WTC11 (cell line): ENCODE results near the gene ILK.

ENCODE experiments used
- ATF1 ChIP-seq: sonication (generic); formaldehyde crosslinking; IDR thresholded peaks from 2 replicates; pipeline ENCODE4 v1.8.1; 2023; ENCODE audit warnings: mild to moderate bottlenecking, moderate library complexity, missing genetic modification reagents
- CTCF ChIP-seq: fragments of 200-600 bp; IDR thresholded peaks from 2 replicates; pipeline ENCODE4 v1.8.0; 2022; ENCODE audit warnings: antibody characterized with exemption
- HMGXB4 ChIP-seq: sonication (generic); formaldehyde crosslinking; IDR thresholded peaks from 2 replicates; pipeline ENCODE4 v1.8.1; 2023; ENCODE audit warnings: mild to moderate bottlenecking, moderate library complexity, missing genetic modification reagents
- NFE2L1 ChIP-seq: sonication (generic); formaldehyde crosslinking; IDR thresholded peaks from 2 replicates; pipeline ENCODE4 v1.8.1; 2023; ENCODE audit warnings: missing genetic modification reagents
- NR1H2 ChIP-seq: sonication (generic); formaldehyde crosslinking; IDR thresholded peaks from 2 replicates; pipeline ENCODE4 v1.9.0; 2021; ENCODE audit warnings: mild to moderate bottlenecking, moderate library complexity, missing genetic modification reagents
- SMAD3 ChIP-seq: sonication (generic); formaldehyde crosslinking; IDR thresholded peaks from 2 replicates; pipeline ENCODE4 v1.8.0; 2022; ENCODE audit warnings: missing genetic modification reagents, mild to moderate bottlenecking, borderline replicate concordance
- TEAD4 ChIP-seq: sonication (generic); formaldehyde crosslinking; IDR thresholded peaks from 2 replicates; pipeline ENCODE4 v1.8.0; 2022; ENCODE audit warnings: mild to moderate bottlenecking, missing genetic modification reagents
- ZNF121 ChIP-seq: sonication (generic); formaldehyde crosslinking; IDR thresholded peaks from 2 replicates; pipeline ENCODE4 v1.8.0; 2023; ENCODE audit warnings: missing genetic modification reagents
- ZNF416 ChIP-seq: fragments of 250-450 bp; sonication (Bioruptor Pico); IDR thresholded peaks from 2 replicates; pipeline ENCODE4 v1.9.0; 2021; ENCODE audit warnings: mild to moderate bottlenecking, inconsistent platforms
- ZNF423 ChIP-seq: fragments of 250-450 bp; sonication (Bioruptor Pico); IDR thresholded peaks from 2 replicates; pipeline ENCODE4 v2.1.2; 2022; ENCODE audit warnings: mild to moderate bottlenecking, moderate library complexity
- ZSCAN18 ChIP-seq: fragments of 250-450 bp; sonication (Bioruptor Pico); IDR thresholded peaks from 2 replicates; pipeline ENCODE4 v2.1.2; 2022; ENCODE audit warnings: mild to moderate bottlenecking, moderate library complexity
- TF ChIP-seq, protein P1 (sequence below): sonication (generic); formaldehyde crosslinking; IDR thresholded peaks from 2 replicates; pipeline ENCODE4 v1.8.0; 2022; ENCODE audit warnings: mild to moderate bottlenecking, missing genetic modification reagents
- TF ChIP-seq, protein P2 (sequence below): sonication (generic); formaldehyde crosslinking; IDR thresholded peaks from 2 replicates; pipeline ENCODE4 v1.8.1; 2023; ENCODE audit warnings: mild to moderate bottlenecking, missing genetic modification reagents, moderate library complexity
- TF ChIP-seq, protein P3 (sequence below): sonication (generic); formaldehyde crosslinking; IDR thresholded peaks from 2 replicates; pipeline ENCODE4 v1.8.1; 2023; ENCODE audit warnings: mild to moderate bottlenecking, missing genetic modification reagents

- TF ChIP-seq CTCF (no peak), HMGXB4 (CRISPR knock-in tag) (no peak), SMAD3 (CRISPR knock-in tag) (no peak), ZNF423 (no peak), TEAD4 (no peak), NR1H2 (CRISPR knock-in tag) (no peak), NFE2L1 (no peak), ATF1 (CRISPR knock-in tag) (no peak), ZSCAN18 (no peak), ZNF416 (CRISPR knock-in tag) (no peak), ZNF121 (CRISPR knock-in tag) (no peak)
- TF ChIP-seq, protein P1, sequence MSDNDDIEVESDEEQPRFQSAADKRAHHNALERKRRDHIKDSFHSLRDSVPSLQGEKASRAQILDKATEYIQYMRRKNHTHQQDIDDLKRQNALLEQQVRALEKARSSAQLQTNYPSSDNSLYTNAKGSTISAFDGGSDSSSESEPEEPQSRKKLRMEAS, result no peak
- TF ChIP-seq, protein P2, sequence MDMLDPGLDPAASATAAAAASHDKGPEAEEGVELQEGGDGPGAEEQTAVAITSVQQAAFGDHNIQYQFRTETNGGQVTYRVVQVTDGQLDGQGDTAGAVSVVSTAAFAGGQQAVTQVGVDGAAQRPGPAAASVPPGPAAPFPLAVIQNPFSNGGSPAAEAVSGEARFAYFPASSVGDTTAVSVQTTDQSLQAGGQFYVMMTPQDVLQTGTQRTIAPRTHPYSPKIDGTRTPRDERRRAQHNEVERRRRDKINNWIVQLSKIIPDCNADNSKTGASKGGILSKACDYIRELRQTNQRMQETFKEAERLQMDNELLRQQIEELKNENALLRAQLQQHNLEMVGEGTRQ (CRISPR knock-in tag), result no peak
- TF ChIP-seq, protein P3, sequence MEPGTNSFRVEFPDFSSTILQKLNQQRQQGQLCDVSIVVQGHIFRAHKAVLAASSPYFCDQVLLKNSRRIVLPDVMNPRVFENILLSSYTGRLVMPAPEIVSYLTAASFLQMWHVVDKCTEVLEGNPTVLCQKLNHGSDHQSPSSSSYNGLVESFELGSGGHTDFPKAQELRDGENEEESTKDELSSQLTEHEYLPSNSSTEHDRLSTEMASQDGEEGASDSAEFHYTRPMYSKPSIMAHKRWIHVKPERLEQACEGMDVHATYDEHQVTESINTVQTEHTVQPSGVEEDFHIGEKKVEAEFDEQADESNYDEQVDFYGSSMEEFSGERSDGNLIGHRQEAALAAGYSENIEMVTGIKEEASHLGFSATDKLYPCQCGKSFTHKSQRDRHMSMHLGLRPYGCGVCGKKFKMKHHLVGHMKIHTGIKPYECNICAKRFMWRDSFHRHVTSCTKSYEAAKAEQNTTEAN (CRISPR knock-in tag), result no peak
These were observed 38.2 kb upstream of the ILK start for GRCh38 chr11:6565325-6565724.
